ENCODE measurements around the gene PSMD9.
"Not testable (repeated sequence)": the region's sequence is repeated elsewhere in the genome, so short reads cannot be mapped to it uniquely, and the experiment has no call there.

PSMD9 gene

GRCh38 chr12:121874071-121874470 is 14.5 kb upstream of the PSMD9 start:
- DNase-seq = no peak

DNA sequence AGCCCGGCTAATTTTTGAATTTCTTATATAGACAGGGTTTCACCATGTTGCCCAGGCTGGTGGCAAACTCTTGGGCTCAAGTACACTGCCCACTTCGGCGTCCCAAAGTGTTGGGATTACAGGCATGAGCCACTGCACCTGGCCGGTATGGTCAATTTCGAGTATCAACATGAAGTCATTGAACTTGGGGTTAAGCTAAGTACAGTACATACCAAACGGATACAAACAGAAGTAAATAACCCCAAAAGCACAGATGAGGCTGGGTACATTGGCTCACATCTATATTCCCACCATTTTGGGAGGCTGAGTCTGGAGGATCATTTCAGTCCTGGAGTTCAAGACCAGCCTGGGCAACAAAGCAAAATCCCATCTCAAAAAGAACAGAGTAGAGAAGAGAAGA is 13.0 kb upstream of the PSMD9 start:
- DNase-seq = no peak

- not testable (repeated sequence) for DNase-seq
Measured at GRCh38 chr12:121876080-121876447, 12.5 kb upstream of the PSMD9 start.

DNA sequence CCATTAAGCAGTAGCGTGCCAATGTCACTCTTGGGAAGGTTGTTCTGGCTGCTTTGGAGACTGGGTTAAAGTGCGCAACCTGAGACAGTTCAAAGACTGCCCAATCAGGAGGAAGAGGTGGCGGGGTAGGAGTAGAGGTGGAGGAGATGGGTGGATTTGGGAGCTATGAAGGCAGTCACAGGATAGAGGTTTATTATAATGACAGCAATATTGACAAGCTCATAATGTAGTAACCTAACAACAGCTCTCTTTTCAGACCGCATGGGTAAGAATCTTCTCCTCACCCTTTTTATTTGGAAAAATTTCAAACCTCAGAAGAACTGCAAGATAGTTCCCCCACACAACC is 5.3 kb upstream of the PSMD9 start:
- DNase-seq = no peak

- DNase-seq = not testable (repeated sequence)
Measured at GRCh38 chr12:121885129-121885528, 3.5 kb upstream of the PSMD9 start.

DNA sequence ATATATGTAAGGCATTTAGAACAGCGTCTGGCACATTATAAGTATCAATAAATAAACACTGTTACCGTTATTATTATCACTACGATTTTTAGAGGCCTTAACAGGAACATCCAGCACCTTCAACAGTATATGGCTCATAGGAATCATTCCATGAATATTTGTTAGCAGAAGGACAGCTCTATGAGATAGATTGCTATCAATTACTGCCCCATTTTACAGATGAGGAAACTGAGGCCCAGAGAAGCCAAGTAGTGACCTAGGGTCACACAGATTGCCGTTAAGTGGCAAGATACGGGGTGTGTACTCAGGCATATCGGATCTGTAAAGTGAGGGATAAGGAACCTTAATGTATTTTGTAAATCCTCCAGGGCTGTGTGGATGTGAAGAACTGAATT is 510 bp upstream of the PSMD9 start:
- no peak for DNase-seq

- DNase-seq = no peak
Measured at GRCh38 chr12:121889274-121889624, 659 bp downstream of the PSMD9 start.

GRCh38 chr12:121889661-121890060 is 1.1 kb downstream of the PSMD9 start:
- DNase-seq = peak; percentile 29

- no peak for DNase-seq
Measured at GRCh38 chr12:121892673-121893561, 4.3 kb downstream of the PSMD9 start.

DNA sequence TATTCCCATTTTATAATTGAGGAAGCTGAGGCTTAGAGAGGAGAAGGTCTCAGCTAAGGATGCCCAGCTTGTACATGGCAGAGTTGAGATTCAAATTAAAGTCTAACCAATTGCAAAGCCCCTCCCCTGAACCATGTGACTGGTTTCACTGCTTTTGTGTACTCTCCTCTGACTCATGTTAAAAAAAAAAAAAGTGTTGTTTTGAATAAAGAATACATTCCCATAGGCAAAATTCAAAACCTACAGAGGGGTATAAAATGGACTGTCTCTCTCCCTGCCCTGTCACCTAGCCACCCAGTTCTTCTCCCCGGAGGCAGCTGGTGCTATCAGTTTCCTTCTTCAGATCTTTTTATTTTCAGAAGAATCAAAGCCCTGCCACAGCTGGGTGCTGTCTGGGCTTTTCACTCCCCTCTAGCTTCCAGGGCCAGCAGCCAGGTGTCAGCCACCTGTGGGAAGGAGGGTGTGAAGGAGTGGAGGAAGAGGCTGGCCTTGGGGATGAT is 5.4 kb downstream of the PSMD9 start:
- DNase-seq = peak; percentile 51

DNA sequence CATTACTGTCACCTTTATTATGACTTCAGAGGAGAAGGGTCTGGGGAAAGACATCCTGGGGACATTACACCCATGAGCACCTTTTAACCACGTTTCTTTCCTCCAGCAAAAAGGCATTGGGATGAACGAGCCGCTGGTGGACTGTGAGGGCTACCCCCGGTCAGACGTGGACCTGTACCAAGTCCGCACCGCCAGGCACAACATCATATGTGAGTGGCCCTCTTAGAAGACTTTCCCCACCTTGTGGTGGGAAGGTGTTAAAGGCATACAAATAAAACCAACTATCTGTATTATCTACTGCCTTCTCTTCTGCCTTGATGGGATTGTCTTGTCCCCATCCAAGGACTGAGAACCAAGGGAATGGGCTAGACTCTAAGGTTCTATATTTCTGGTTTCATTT is 6.0 kb downstream of the PSMD9 start:
- DNase-seq = peak; percentile 50

DNA sequence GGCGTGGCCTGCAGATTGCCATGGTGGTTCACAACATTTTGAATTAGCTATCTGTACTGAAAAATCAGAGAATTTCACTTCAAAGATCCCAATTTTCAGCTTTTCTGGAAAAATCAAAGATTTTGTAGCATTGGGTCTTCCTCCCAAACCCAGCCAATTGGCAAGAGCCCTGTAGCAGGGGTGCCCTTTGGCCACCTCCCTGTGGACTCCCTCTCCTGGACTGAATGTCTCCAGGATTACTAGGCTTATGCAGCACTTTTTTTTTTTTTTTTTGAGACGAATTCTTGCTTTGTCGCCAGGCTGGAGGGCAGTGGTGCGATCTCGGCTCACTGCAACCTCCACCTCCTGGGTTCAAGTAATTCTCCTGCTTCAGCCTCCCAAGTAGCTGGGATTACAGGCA is 9.7 kb downstream of the PSMD9 start:
- DNase-seq = no peak

- no peak for DNase-seq
Measured at GRCh38 chr12:121899590-121899989, 11.0 kb downstream of the PSMD9 start.

DNA sequence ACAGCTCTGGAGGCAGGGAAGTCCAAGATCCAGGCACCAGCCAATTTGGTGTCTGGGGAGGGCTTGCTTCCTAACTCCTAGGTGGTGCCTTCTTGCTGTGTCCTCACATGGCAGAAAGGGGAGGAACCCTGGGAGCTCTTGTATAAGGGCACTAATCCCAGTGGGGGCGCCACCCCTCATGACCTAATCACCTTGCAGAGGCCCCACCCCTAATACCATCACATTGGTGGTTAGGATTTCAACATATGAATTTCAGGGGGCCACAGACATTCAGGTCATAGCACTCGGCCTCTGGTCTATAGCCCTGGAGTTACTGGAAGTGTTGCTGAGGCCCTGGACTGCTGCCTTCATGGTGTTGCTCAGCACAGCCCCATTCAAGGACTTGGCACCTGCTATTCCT is 14.6 kb downstream of the PSMD9 start:
- DNase-seq = no peak

- no peak for DNase-seq
Measured at GRCh38 chr12:121905746-121906145, 17.2 kb downstream of the PSMD9 start.

- no peak for DNase-seq
Measured at GRCh38 chr12:121908702-121909101, 20.1 kb downstream of the PSMD9 start.

DNA sequence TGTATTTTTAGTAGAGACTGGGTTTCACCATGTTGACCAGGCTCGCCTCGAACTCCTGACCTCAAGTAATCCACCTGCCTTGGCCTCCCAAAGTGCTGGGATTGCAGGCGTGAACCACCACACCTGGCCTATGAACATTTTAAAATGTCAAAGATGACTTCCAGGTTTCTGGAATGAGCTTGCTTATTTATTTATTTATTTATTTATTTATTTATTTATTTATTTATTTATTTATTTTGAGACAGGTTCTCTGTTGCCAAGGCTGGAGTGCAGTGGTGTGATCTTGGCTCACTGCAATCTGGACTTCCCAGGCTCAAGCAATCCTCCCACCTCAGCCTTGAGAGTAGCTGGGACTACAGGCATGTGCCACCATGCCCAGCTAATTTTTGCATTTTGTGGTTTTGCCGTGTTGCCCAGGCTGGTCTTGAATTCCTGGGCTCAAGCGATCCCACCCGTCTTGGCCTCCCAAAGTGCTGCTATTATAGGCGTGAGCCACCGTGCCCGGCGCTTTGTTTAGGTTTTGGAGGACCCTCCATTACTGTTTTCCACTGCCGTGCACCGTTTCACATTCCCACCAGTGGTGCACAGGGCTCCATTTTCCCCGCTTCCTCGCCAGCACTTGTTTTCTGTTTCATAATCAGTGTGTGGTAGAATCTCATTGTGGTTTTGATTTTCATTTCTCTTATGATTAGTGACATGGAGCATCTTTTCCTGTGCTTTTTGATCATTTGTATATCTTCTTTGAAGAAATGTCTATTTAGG is 23.4 kb downstream of the PSMD9 start:
- DNase-seq = no peak

GRCh38 chr12:121915841-121916321 is 27.3 kb downstream of the PSMD9 start:
- DNase-seq = no peak

DNA sequence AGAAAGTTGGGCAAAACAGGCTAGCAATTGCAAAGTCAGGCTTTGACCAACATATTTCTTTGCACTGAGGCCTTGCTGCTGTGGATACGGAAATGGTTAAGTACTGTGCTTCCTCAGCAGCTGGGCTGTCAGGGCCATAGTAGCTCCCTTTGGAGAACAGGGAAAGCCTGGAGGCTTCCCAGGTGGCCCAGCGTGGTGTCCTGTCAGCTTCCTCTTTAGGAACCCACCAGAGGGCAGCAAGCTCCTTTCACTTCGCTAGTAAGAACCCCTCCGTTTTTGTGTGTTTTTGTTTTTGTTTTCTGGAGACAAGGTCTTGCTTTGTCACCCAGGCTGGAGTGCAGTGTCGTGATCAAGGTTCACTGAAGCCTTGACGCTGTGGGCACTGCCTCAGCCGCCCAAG is 28.1 kb downstream of the PSMD9 start:
- peak; percentile 25 for DNase-seq

DNA sequence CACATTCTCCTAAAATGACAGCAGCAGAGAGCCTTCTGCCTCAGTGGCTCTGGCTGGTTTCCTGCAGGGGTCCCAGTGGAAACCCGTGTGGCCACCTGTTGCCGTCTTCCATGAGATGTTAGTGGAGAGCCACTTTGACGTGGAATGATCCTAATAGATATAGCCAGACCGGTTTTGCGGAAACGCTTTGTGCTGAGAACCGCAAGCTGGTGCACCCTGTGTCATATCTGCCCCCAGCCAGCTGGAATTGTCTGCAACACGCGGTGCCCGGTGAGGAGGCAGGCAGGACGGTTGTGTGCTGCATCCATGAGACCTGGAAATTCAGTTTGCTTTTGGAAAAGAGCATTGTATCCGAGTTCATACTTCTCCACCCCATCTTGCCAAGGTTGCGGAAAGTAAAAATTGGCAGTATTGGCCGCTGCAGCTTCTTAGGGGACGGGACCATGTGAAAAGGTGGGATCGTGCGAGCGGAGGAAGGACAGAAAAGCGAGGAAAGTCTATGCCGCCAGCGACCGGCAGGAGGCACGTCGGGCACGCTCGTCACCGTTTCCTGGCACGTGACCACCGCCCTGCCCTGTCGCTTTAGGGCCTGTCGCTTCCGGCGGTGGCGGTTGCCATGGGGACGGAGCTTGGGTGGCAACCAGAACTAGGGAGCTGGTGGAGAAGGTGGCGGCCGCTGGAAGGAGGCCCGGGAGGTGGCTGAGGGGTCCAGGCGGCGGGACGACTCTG is 29.5 kb downstream of the PSMD9 start, which contains the start of gene CFAP251:
Gene CFAP251 (plus strand): TSS at position 643 of the 729 bp plus-strand sequence. CDS start 2,714 bp downstream, outside the sequence.
- peak; percentile 53 for DNase-seq

- DNase-seq = no peak
Measured at GRCh38 chr12:121918679-121919038, 30.1 kb downstream of the PSMD9 start.

GRCh38 chr12:121921066-121921465 is 32.5 kb downstream of the PSMD9 start:
- no peak for DNase-seq

GRCh38 chr12:121925358-121925695 is 36.7 kb downstream of the PSMD9 start:
- DNase-seq = peak; percentile 84
